GM21786 (cell line): Measurements from ENCODE around the gene SCRN2.
A peak's percentile ranks its signal among the peaks of the same experiment; 100 is the strongest.

Experiments
- ATAC-seq: cut with Tn5 transposase; IDR thresholded peaks from one replicate; pipeline ENCODE4 v1.9.1; 2021; ENCODE audit not compliant: unreplicated experiment

SCRN2 gene

GRCh38 chr17:47840742-47841487 lies at the start of gene SCRN2:
Gene SCRN2 (minus strand): TSS chr17:47841273. CDS start chr17:47840843, 430 bp downstream.
- ATAC-seq: peak; percentile 85

- ATAC-seq: peak; percentile 50
These were observed 48.9 kb upstream of the SCRN2 start for GRCh38 chr17:47889734-47890529.

- ATAC-seq: no peak
These were observed 47.2 kb upstream of the SCRN2 start for GRCh38 chr17:47888293-47888692.

- no peak for ATAC-seq
These were observed 44.0 kb upstream of the SCRN2 start for GRCh38 chr17:47884905-47885730.

- ATAC-seq: no peak
These were observed 43.3 kb upstream of the SCRN2 start for GRCh38 chr17:47884427-47884740.

- ATAC-seq: no peak
These were observed 42.7 kb upstream of the SCRN2 start for GRCh38 chr17:47883589-47884426.

- ATAC-seq: no peak
These were observed 41.9 kb upstream of the SCRN2 start for GRCh38 chr17:47882695-47883588.

GRCh38 chr17:47882247-47882646 lies 41.2 kb upstream of the SCRN2 start:
- ATAC-seq: no peak

GRCh38 chr17:47879776-47880454 lies 38.8 kb upstream of the SCRN2 start:
- no peak for ATAC-seq

- ATAC-seq: no peak
These were observed 38.0 kb upstream of the SCRN2 start for GRCh38 chr17:47879028-47879585.

GRCh38 chr17:47878203-47879027 lies 37.3 kb upstream of the SCRN2 start:
- no peak for ATAC-seq

- ATAC-seq: no peak
These were observed 36.4 kb upstream of the SCRN2 start for GRCh38 chr17:47877368-47878034.

GRCh38 chr17:47875011-47875985 lies 34.2 kb upstream of the SCRN2 start:
- ATAC-seq: no peak

- ATAC-seq: no peak
These were observed 32.4 kb upstream of the SCRN2 start for GRCh38 chr17:47873200-47874090.

- ATAC-seq: no peak
These were observed 31.6 kb upstream of the SCRN2 start for GRCh38 chr17:47872651-47873161.
